Liver (tissue), 9 donors: Measurements from ENCODE around the gene PAPSS1. TPM values are rescaled to one million over a fixed set of nuclear protein-coding genes. Genes with fewer than 3 reads are reported as not detected.

Experiments used
- DNase-seq: peaks from one replicate; pipeline ENCODE4 v3.0.0-alpha.2; 2017; ENCODE audit warnings: low spot score
- H3K27ac ChIP-seq, 2 donors: one replicate each; pipeline ENCODE4 v1.7.0; 2013; ENCODE audit warnings: inconsistent platforms in 2 of 2, low read length in 2 of 2, control low read depth in 1 of 2, low read depth in 1 of 2, mild to moderate bottlenecking in 1 of 2
- H3K27me3 ChIP-seq, 4 donors: one replicate each; pipeline versions ENCODE4 v1.6.1 to v1.7.0; 2013; ENCODE audit warnings: low read length in 3 of 4, inconsistent platforms in 1 of 4, mild to moderate bottlenecking in 1 of 4, moderate library complexity in 1 of 4; ENCODE audit not compliant: control insufficient read depth in 4 of 4, insufficient read depth in 4 of 4
- H3K36me3 ChIP-seq, 4 donors: one replicate each; pipeline versions ENCODE4 v1.6.1 to v1.7.0; 2013; ENCODE audit warnings: low read length in 3 of 4, mild to moderate bottlenecking in 3 of 4, low read depth in 1 of 4, moderate library complexity in 1 of 4; ENCODE audit not compliant: control insufficient read depth in 4 of 4, insufficient read depth in 3 of 4
- H3K4me1 ChIP-seq, 4 donors: one replicate each; pipeline versions ENCODE4 v1.6.1 to v1.7.0; 2013; ENCODE audit warnings: low read length in 3 of 4, mild to moderate bottlenecking in 3 of 4, moderate library complexity in 1 of 4; ENCODE audit not compliant: control insufficient read depth in 4 of 4, insufficient read depth in 4 of 4
- H3K4me3 ChIP-seq, 3 donors: one replicate each; pipeline versions ENCODE4 v1.6.1 to v1.7.0; 2013; ENCODE audit warnings: low read length in 3 of 3, control low read depth in 1 of 3, low read depth in 1 of 3, mild to moderate bottlenecking in 1 of 3
- H3K9ac ChIP-seq, 2 donors: one replicate each; pipeline ENCODE4 v1.7.0; 2013; ENCODE audit warnings: low read length in 2 of 2, mild to moderate bottlenecking in 2 of 2, moderate library complexity in 2 of 2, control low read depth in 1 of 2, low read depth in 1 of 2
- H3K9me3 ChIP-seq, 4 donors: one replicate each; pipeline versions ENCODE4 v1.6.1 to v1.7.0; 2013; ENCODE audit warnings: low read length in 3 of 4; ENCODE audit not compliant: control insufficient read depth in 4 of 4
- CTCF ChIP-seq: fragments of 150-350 bp; IDR thresholded peaks from 2 replicates; pipeline ENCODE4 v1.5.1; 2017; ENCODE audit warnings: improper control_type of control experiment, low read depth, low read length; ENCODE audit not compliant: missing input control
- EGR1 ChIP-seq, 2 donors: IDR thresholded peaks; 2 replicates each; pipeline ENCODE4 v1.6.1; 2016 to 2018; ENCODE audit warnings: antibody characterized with exemption in 2 of 2, low read depth in 2 of 2
- FOXA1 ChIP-seq: IDR thresholded peaks from 2 replicates; pipeline ENCODE4 v1.6.1; 2016; ENCODE audit warnings: antibody characterized with exemption
- FOXA2 ChIP-seq: IDR thresholded peaks from 2 replicates; pipeline ENCODE4 v1.6.1; 2016; ENCODE audit warnings: antibody characterized with exemption
- GABPA ChIP-seq, 2 donors: IDR thresholded peaks in 1 of 2; conservative IDR thresholded peaks in 1 of 2; 2 replicates each; pipeline ENCODE4 v1.6.1; 2016; ENCODE audit warnings: antibody characterized with exemption in 2 of 2, mild to moderate bottlenecking in 1 of 2, moderate library complexity in 1 of 2
- HNF4A ChIP-seq, 2 donors: conservative IDR thresholded peaks; 2 replicates each; pipeline ENCODE4 v1.6.1; 2016; ENCODE audit warnings: antibody characterized with exemption in 2 of 2, mild to moderate bottlenecking in 2 of 2
- HNF4G ChIP-seq: IDR thresholded peaks from 2 replicates; pipeline ENCODE4 v1.6.1; 2016; ENCODE audit warnings: antibody characterized with exemption
- JUND ChIP-seq, 2 donors: IDR thresholded peaks; 2 replicates each; pipeline ENCODE4 v1.6.1; 2016; ENCODE audit warnings: antibody characterized with exemption in 2 of 2
- MAX ChIP-seq: IDR thresholded peaks from 2 replicates; pipeline ENCODE4 v1.6.1; 2016; ENCODE audit warnings: antibody characterized with exemption
- NR2F2 ChIP-seq: IDR thresholded peaks from 2 replicates; pipeline ENCODE4 v1.6.1; 2016; ENCODE audit warnings: antibody characterized with exemption
- RAD21 ChIP-seq, 2 donors: IDR thresholded peaks; 2 replicates each; pipeline ENCODE4 v1.6.1; 2016; ENCODE audit warnings: antibody characterized with exemption in 2 of 2, mild to moderate bottlenecking in 2 of 2
- SP1 ChIP-seq: IDR thresholded peaks from 2 replicates; pipeline ENCODE4 v1.6.1; 2018; ENCODE audit warnings: antibody characterized with exemption, mild to moderate bottlenecking
- TAF1 ChIP-seq: conservative IDR thresholded peaks from 2 replicates; pipeline ENCODE4 v1.6.1; 2016; ENCODE audit warnings: antibody characterized with exemption, mild to moderate bottlenecking
- YY1 ChIP-seq: IDR thresholded peaks from 2 replicates; pipeline ENCODE4 v1.6.1; 2016; ENCODE audit warnings: antibody characterized with exemption, mild to moderate bottlenecking
- WGBS: extraction: QIAGEN DNeasy Blood & Tissue Kit; methylation state at CpG from one replicate; pipeline ENCODE4 v1.1.7; 2013; 5-methylcytosine and 5-hydroxymethylcytosine counted together
- polyA plus RNA-seq, 2 donors: library from polyadenylated mRNA; stranded (reverse) in 1 of 2; unstranded in 1 of 2; fragments of 200-250 nt in 1 of 2; fragments of >200 nt in 1 of 2; fragmentation: Nextera tagmentation in 1 of 2; extraction: Ambion mirVana in 1 of 2; gene quantifications; one replicate each; pipeline versions ENCODE4 v1.2.1 to v1.2.3, GENCODE V29; 2013 to 2015
- total RNA-seq, 2 donors: library from RNA; depleted of rRNA; stranded (reverse); fragments of >200 nt; gene quantifications; one replicate each; pipeline ENCODE4 v1.2.3, GENCODE V29; 2014
- TF ChIP-seq, protein P1 (sequence below): IDR thresholded peaks from 2 replicates; pipeline ENCODE4 v1.6.1; 2016; ENCODE audit warnings: antibody characterized with exemption
- TF ChIP-seq, protein P2 (sequence below): IDR thresholded peaks from 2 replicates; pipeline ENCODE4 v1.6.1; 2016; ENCODE audit warnings: antibody characterized with exemption
- donor health status: healthy.
- donor health status: healthy.
- donor health status: healthy.
- donor health status: healthy.
- donor health status: healthy.

The PAPSS1 gene
- total and polyA plus RNA-seq, 4 donors: 5.7 to 17.8 (median 6.0) TPM

GRCh38 chr4:107666134-107666533, 53.9 kb downstream of the PAPSS1 start (continued):
- TF ChIP-seq HNF4A (conservative IDR thresholded peaks at IDR 0.05) (peak in 1 of 2 donors; percentile 6), YY1 (no peak)
- TF ChIP-seq, protein P1, sequence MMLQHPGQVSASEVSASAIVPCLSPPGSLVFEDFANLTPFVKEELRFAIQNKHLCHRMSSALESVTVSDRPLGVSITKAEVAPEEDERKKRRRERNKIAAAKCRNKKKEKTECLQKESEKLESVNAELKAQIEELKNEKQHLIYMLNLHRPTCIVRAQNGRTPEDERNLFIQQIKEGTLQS: no peak

- Histone ChIP-seq H3K27me3 (no peaks in the 10 kb centered on the region), H3K9ac (no peak overlapping the region), H3K27ac (no peak overlapping the region), H3K4me3 (no peak overlapping the region), H3K4me1 (peaks cover 0 to 9% (median 1%) of the 10 kb centered on the region in 4 donors), H3K36me3 (no peaks in the 10 kb centered on the region), H3K9me3 (no peaks in the 10 kb centered on the region)
- TF ChIP-seq JUND (IDR thresholded peaks at IDR 0.05) (no peak), RAD21 (IDR thresholded peaks at IDR 0.05) (no peak), YY1 (no peak), MAX (no peak), FOXA2 (no peak), HNF4G (no peak), HNF4A (conservative IDR thresholded peaks at IDR 0.05) (no peak), GABPA (IDR thresholded peaks at IDR 0.05 in 1 of 2, conservative IDR thresholded peaks at IDR 0.05 in 1 of 2) (no peak), TAF1 (no peak), EGR1 (IDR thresholded peaks at IDR 0.05; ENCODE audit: low read depth in 2 of 2) (no peak), SP1 (no peak), NR2F2 (no peak), FOXA1 (no peak)
- 56% methylated on average over 1 of the region's 1 CpG for WGBS
- no peak for DNase-seq
Measured at GRCh38 chr4:107665001-107665400, 55.0 kb downstream of the PAPSS1 start.

GRCh38 chr4:107658400-107659336, 61.4 kb downstream of the PAPSS1 start:
- no peak overlapping the region for H3K9ac ChIP-seq
- DNase-seq: no peak
- WGBS: 90% methylated on average over 4 of the region's 4 CpGs
- no peak overlapping the region for H3K27ac ChIP-seq
- H3K4me1 ChIP-seq: no peaks in the 10 kb centered on the region
- H3K36me3 ChIP-seq: peaks cover 0 to 4% (median 0%) of the 10 kb centered on the region in 4 donors
- no peaks in the 10 kb centered on the region for H3K27me3 ChIP-seq
- H3K4me3 ChIP-seq: no peak overlapping the region
- TF ChIP-seq HNF4G (no peak), SP1 (no peak), EGR1 (IDR thresholded peaks at IDR 0.05; ENCODE audit: low read depth in 2 of 2) (no peak), HNF4A (conservative IDR thresholded peaks at IDR 0.05) (no peak), MAX (no peak), JUND (IDR thresholded peaks at IDR 0.05) (no peak), CTCF (no peak), NR2F2 (no peak), YY1 (no peak), GABPA (IDR thresholded peaks at IDR 0.05 in 1 of 2, conservative IDR thresholded peaks at IDR 0.05 in 1 of 2) (no peak), TAF1 (no peak), FOXA1 (no peak)
- TF ChIP-seq, protein P2, sequence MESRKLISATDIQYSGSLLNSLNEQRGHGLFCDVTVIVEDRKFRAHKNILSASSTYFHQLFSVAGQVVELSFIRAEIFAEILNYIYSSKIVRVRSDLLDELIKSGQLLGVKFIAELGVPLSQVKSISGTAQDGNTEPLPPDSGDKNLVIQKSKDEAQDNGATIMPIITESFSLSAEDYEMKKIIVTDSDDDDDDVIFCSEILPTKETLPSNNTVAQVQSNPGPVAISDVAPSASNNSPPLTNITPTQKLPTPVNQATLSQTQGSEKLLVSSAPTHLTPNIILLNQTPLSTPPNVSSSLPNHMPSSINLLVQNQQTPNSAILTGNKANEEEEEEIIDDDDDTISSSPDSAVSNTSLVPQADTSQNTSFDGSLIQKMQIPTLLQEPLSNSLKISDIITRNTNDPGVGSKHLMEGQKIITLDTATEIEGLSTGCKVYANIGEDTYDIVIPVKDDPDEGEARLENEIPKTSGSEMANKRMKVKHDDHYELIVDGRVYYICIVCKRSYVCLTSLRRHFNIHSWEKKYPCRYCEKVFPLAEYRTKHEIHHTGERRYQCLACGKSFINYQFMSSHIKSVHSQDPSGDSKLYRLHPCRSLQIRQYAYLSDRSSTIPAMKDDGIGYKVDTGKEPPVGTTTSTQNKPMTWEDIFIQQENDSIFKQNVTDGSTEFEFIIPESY: no peak
- TF ChIP-seq, protein P1: no peak
- no peaks in the 10 kb centered on the region for H3K9me3 ChIP-seq
